ENCODE results near the gene GNG12.

GNG12 gene

GRCh38 chr1:67704351-67704750 is 128.9 kb downstream of the GNG12 start:
- H3K9me3 ChIP-seq (ENCODE audit: insufficient read depth, low read length), result no peaks in the 10 kb centered on the region
- H3K4me2 ChIP-seq (ENCODE audit: low read depth, low read length, poor library complexity, severe bottlenecking), result no peak overlapping the region
- H3K36me3 ChIP-seq (ENCODE audit: low read length), result no peaks in the 10 kb centered on the region
- TF ChIP-seq CTCF (IDR thresholded peaks at IDR 0.05; ENCODE audit: insufficient read depth, low read length, poor library complexity, severe bottlenecking), result no peak
- no peak for TF ChIP-seq EZH2phosphoT487 (conservative IDR thresholded peaks at IDR 0.05; ENCODE audit: low read length)
- H4K20me1 ChIP-seq (ENCODE audit: low read depth, low read length), result no peaks in the 10 kb centered on the region
- no peak overlapping the region for H3K4me3 ChIP-seq (ENCODE audit: insufficient read depth, low read length, poor library complexity, severe bottlenecking)
- H3K9me2 ChIP-seq (replicated peaks; ENCODE audit: insufficient read depth, low read length), result no peaks in the 10 kb centered on the region
- H3K27ac ChIP-seq (ENCODE audit: low read depth, low read length), result no peak overlapping the region
- H3K79me2 ChIP-seq (ENCODE audit: insufficient read depth, low read length), result no peaks in the 10 kb centered on the region
- H3K27me3 ChIP-seq (ENCODE audit: low read length), result no peaks in the 10 kb centered on the region
- H2AFZ ChIP-seq (ENCODE audit: low read depth, low read length, severe bottlenecking), result no peak overlapping the region
- H3F3A ChIP-seq (ENCODE audit: insufficient read depth), result no peaks in the 10 kb centered on the region
- no peak overlapping the region for H3K9ac ChIP-seq (ENCODE audit: low read length)

- TF ChIP-seq CTCF (IDR thresholded peaks at IDR 0.05; ENCODE audit: insufficient read depth, low read length, poor library complexity, severe bottlenecking), result no peak
- TF ChIP-seq EZH2phosphoT487 (conservative IDR thresholded peaks at IDR 0.05; ENCODE audit: low read length), result no peak
- H3K27ac ChIP-seq (ENCODE audit: low read depth, low read length), result no peak overlapping the region
- H2AFZ ChIP-seq (ENCODE audit: low read depth, low read length, severe bottlenecking), result no peak overlapping the region
- no peaks in the 10 kb centered on the region for H4K20me1 ChIP-seq (ENCODE audit: low read depth, low read length)
- H3K9me3 ChIP-seq (ENCODE audit: insufficient read depth, low read length), result no peaks in the 10 kb centered on the region
- no peak overlapping the region for H3K9ac ChIP-seq (ENCODE audit: low read length)
- H3K4me3 ChIP-seq (ENCODE audit: insufficient read depth, low read length, poor library complexity, severe bottlenecking), result no peak overlapping the region
- H3K36me3 ChIP-seq (ENCODE audit: low read length), result no peaks in the 10 kb centered on the region
- H3F3A ChIP-seq (ENCODE audit: insufficient read depth), result no peaks in the 10 kb centered on the region
- H3K79me2 ChIP-seq (ENCODE audit: insufficient read depth, low read length), result no peaks in the 10 kb centered on the region
- no peaks in the 10 kb centered on the region for H3K27me3 ChIP-seq (ENCODE audit: low read length)
- no peaks in the 10 kb centered on the region for H3K9me2 ChIP-seq (replicated peaks; ENCODE audit: insufficient read depth, low read length)
- H3K4me2 ChIP-seq (ENCODE audit: low read depth, low read length, poor library complexity, severe bottlenecking), result no peak overlapping the region
These were observed 131.4 kb downstream of the GNG12 start for GRCh38 chr1:67701876-67702275.

DNA sequence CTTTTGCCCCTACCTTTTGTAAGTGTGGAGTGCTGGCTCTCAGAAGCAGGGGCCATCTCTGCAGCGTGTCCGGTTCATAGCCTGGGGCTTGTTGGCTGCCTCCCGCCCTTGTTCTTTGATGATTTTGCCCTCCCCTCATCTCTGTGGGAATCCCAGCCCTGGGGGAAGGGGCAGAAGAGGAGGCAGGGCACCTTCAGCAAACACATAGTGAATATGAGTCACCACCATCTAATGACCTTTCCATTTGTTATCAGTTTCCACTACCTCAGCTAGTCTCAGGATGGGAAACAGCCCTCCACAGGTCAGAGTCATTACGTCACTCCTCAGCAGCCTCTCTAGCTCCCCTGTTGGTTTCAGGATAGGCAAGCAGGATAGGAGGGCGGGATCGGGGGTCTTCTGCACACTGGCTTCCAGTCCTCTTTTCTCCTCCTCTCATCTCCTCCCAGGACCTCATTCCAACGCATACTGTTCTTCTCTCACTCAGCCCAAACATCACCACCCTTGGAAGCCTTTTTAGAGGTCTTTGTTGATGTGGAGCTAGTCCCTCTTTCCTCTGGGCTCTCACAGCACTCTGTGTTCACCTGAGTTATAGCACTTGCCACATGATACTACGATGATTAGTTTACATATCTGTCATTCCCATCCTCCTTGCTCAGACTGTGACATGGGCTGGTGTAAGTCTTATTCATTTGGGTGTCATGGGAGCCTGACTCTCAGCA is 132.4 kb downstream of the GNG12 start:
- no peaks in the 10 kb centered on the region for H3K27me3 ChIP-seq (ENCODE audit: low read length)
- no peaks in the 10 kb centered on the region for H4K20me1 ChIP-seq (ENCODE audit: low read depth, low read length)
- no peak overlapping the region for H2AFZ ChIP-seq (ENCODE audit: low read depth, low read length, severe bottlenecking)
- no peaks in the 10 kb centered on the region for H3K36me3 ChIP-seq (ENCODE audit: low read length)
- no peak overlapping the region for H3K4me2 ChIP-seq (ENCODE audit: low read depth, low read length, poor library complexity, severe bottlenecking)
- H3K9ac ChIP-seq (ENCODE audit: low read length), result no peak overlapping the region
- TF ChIP-seq EZH2phosphoT487 (conservative IDR thresholded peaks at IDR 0.05; ENCODE audit: low read length), result no peak
- TF ChIP-seq CTCF (IDR thresholded peaks at IDR 0.05; ENCODE audit: insufficient read depth, low read length, poor library complexity, severe bottlenecking), result no peak
- H3K9me3 ChIP-seq (ENCODE audit: insufficient read depth, low read length), result no peaks in the 10 kb centered on the region
- H3F3A ChIP-seq (ENCODE audit: insufficient read depth), result no peaks in the 10 kb centered on the region
- H3K27ac ChIP-seq (ENCODE audit: low read depth, low read length), result no peak overlapping the region
- H3K4me3 ChIP-seq (ENCODE audit: insufficient read depth, low read length, poor library complexity, severe bottlenecking), result no peak overlapping the region
- H3K79me2 ChIP-seq (ENCODE audit: insufficient read depth, low read length), result no peaks in the 10 kb centered on the region
- no peaks in the 10 kb centered on the region for H3K9me2 ChIP-seq (replicated peaks; ENCODE audit: insufficient read depth, low read length)

All from SU-DHL-6 (cell line).